GM18526 (cell line): Measurements from ENCODE around the gene SLC22A4.

Source experiments
- POLR2A ChIP-seq: IDR thresholded peaks from 3 replicates; pipeline ENCODE4 v1.6.1; 2011; ENCODE audit not compliant: insufficient read length; ENCODE audit errors: extremely low read depth

Gene SLC22A4

GRCh38 chr5:132377738-132378137 lies 83.5 kb downstream of the SLC22A4 start:
- TF ChIP-seq POLR2A, result no peak

GRCh38 chr5:132378580-132378979 lies 84.4 kb downstream of the SLC22A4 start:
- TF ChIP-seq POLR2A, result no peak

- TF ChIP-seq POLR2A, result no peak
These were observed 85.9 kb downstream of the SLC22A4 start for GRCh38 chr5:132380047-132380446.

- TF ChIP-seq POLR2A, result no peak
These were observed 86.5 kb downstream of the SLC22A4 start for GRCh38 chr5:132380741-132381140.

GRCh38 chr5:132381614-132382013 lies 87.4 kb downstream of the SLC22A4 start:
- TF ChIP-seq POLR2A, result no peak

GRCh38 chr5:132383261-132383660 lies 89.1 kb downstream of the SLC22A4 start:
- TF ChIP-seq POLR2A, result no peak

GRCh38 chr5:132383984-132384383 lies 89.8 kb downstream of the SLC22A4 start:
- no peak for TF ChIP-seq POLR2A

- TF ChIP-seq POLR2A, result no peak
These were observed 90.4 kb downstream of the SLC22A4 start for GRCh38 chr5:132384506-132385050.

GRCh38 chr5:132385326-132386105 lies 91.3 kb downstream of the SLC22A4 start:
- TF ChIP-seq POLR2A, result no peak

GRCh38 chr5:132386644-132387286 lies 92.6 kb downstream of the SLC22A4 start:
- no peak for TF ChIP-seq POLR2A

- TF ChIP-seq POLR2A, result no peak
These were observed 93.5 kb downstream of the SLC22A4 start for GRCh38 chr5:132387640-132388117.

- TF ChIP-seq POLR2A, result no peak
These were observed 94.3 kb downstream of the SLC22A4 start for GRCh38 chr5:132388244-132389050.

GRCh38 chr5:132389051-132389331 lies 94.8 kb downstream of the SLC22A4 start:
- TF ChIP-seq POLR2A, result no peak

- TF ChIP-seq POLR2A, result no peak
These were observed 95.5 kb downstream of the SLC22A4 start for GRCh38 chr5:132389585-132390286.

GRCh38 chr5:132391247-132391646 lies 97.1 kb downstream of the SLC22A4 start:
- no peak for TF ChIP-seq POLR2A

GRCh38 chr5:132391870-132392269 lies 97.7 kb downstream of the SLC22A4 start:
- no peak for TF ChIP-seq POLR2A

- no peak for TF ChIP-seq POLR2A
These were observed 98.2 kb downstream of the SLC22A4 start for GRCh38 chr5:132392411-132392810.
